ENCODE data around the gene CCDC149.

The CCDC149 gene

DNA sequence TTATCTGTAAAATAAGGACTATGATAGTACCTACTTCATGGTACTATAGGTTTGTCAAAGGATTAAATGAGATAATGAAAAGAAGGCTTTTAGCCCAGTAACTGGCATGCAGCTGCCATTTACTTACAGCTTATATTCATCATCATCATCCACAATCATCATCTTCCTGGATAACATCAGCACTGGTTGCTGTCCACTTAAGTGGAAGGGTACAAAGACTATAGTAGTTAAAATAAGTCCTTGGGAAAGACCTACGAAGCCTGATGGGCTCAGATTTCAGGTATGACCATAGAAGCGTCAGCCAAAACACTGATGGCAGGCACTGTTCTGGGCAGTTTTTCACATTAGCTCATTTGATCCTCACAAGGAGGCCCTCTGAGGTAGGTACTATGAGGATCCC is 20.6 kb downstream of the CCDC149 start:
- no peak for DNase-seq (ENCODE audit: low read depth)
- no peak overlapping the region for H3K4me3 ChIP-seq (ENCODE audit: low read depth, low read length)
- TF ChIP-seq, protein P1, sequence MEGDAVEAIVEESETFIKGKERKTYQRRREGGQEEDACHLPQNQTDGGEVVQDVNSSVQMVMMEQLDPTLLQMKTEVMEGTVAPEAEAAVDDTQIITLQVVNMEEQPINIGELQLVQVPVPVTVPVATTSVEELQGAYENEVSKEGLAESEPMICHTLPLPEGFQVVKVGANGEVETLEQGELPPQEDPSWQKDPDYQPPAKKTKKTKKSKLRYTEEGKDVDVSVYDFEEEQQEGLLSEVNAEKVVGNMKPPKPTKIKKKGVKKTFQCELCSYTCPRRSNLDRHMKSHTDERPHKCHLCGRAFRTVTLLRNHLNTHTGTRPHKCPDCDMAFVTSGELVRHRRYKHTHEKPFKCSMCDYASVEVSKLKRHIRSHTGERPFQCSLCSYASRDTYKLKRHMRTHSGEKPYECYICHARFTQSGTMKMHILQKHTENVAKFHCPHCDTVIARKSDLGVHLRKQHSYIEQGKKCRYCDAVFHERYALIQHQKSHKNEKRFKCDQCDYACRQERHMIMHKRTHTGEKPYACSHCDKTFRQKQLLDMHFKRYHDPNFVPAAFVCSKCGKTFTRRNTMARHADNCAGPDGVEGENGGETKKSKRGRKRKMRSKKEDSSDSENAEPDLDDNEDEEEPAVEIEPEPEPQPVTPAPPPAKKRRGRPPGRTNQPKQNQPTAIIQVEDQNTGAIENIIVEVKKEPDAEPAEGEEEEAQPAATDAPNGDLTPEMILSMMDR (IDR thresholded peaks at IDR 0.05; ENCODE audit: control insufficient read depth, extremely low read depth, insufficient read depth) = no peak

DNA sequence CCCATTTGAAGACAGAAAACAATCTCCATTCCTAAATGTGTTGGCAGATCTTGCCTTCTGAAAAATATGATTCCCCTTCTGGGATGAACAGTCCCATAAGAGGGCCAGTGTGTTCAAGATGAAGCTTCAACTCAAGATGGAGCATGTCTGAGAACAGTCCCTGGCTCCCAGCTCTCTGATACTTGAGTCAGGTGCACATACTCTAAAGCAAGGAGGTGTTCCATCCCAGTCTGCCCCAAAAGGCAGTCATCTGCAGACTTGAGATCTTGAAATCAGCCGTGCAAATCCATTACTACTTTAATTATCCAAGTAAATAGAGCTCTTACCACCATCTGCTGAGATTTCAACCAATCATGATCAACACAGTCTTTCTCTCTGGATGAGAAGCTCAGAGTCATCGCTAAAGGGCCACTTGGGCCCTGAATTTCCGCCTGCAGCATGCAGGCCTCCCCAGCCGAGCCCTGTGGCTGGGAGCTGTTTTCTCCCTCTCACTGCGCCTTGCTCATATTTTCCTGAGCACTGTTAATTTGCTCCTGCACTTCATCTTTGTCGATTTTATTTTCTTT is 22.2 kb downstream of the CCDC149 start:
- no peak overlapping the region for H3K4me3 ChIP-seq (ENCODE audit: low read depth, low read length)
- TF ChIP-seq, protein P1 (IDR thresholded peaks at IDR 0.05; ENCODE audit: control insufficient read depth, extremely low read depth, insufficient read depth) = no peak
- no peak for DNase-seq (ENCODE audit: low read depth)

DNA sequence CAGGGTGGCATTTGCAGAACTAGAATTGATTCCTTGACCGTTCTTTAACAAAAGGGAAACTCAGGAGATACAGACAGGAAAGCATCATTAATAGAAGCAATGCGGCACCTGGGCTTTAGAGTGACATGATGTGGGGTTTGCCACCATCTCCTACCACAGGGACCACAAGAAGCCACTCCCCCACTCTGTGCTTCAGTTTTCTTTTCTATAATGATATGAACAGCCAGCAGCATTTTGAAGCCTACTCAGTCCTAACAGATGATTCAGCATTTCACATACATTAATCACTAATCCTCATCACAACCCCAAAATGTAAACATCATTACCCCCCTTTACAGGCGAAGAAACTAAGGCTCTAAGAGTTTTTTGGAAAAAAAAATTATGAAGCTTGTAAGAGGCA is 22.9 kb downstream of the CCDC149 start:
- TF ChIP-seq, protein P1 (IDR thresholded peaks at IDR 0.05; ENCODE audit: control insufficient read depth, extremely low read depth, insufficient read depth) = no peak
- no peak for DNase-seq (ENCODE audit: low read depth)

DNA sequence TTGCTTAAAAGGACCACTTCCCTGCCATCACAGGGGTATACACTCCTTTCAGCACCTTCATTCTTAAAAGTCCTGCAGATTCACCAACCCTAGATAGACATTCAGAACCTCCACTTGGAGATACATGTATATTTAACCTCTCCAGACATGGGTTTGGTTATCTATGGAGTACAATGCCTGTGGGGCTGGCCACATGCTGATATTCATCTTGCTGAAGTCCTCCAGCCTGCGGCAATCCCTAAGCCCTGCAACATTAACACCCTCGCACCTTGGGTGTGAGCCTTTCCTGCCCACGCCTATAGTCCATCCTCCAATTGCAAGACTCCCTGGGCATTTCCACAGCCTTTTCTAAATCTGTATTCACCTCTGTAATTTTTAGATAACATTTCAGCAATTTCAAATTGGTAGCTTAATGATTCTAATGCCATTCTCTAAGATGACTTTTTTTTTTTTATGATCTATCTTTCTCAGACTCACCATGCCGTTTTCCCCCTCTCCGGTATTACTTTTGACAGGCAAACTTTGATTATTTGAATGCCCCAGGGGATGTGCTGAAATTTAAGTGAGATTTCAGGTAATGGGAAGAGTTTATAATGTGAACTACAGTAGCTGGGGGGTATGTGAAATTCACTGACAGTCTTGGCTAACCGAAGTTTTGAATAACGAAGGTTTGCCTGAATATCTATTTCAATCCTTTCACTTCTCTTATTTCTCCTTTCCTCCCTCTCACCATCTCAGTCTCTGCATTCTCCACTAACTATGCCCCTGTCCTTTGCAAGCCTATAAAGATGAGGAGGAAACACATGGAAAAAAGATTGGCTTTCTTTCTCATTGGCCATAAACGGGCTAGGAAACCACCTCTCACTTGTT is 24.1 kb downstream of the CCDC149 start:
- TF ChIP-seq, protein P1 (IDR thresholded peaks at IDR 0.05; ENCODE audit: control insufficient read depth, extremely low read depth, insufficient read depth) = no peak
- no peak for DNase-seq (ENCODE audit: low read depth)
- H3K4me3 ChIP-seq (ENCODE audit: low read depth, low read length) = no peak overlapping the region

More for the DNA sequence above, 22.9 kb downstream of the CCDC149 start:
- H3K4me3 ChIP-seq (ENCODE audit: low read depth, low read length) = no peak overlapping the region

DNA sequence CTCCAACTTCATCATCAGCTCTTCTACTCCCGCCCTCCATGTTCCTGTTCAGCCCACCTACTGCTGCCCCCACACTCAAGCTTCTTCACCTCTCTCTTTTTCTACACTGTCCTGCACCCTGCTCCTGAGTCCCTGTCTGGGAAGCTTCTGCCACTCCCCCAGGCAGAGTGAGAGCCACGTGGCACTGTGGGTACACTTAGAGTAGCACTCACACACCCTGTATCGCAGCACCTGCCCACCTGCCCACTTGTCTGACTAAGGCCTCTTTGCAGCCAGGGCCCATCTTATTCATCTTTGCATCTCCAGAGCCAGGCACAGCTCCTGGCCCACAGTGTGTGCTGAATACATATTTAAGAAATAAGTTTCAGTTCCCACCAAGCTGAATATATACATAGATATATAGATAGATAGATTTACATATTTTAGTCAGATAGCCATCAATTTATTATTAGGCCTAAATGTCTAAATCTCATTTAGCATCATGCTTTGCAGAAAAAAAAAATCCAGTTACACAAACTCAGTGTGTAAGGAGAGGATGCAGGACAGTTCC is 24.9 kb downstream of the CCDC149 start:
- DNase-seq (ENCODE audit: low read depth) = no peak
- TF ChIP-seq, protein P1 (IDR thresholded peaks at IDR 0.05; ENCODE audit: control insufficient read depth, extremely low read depth, insufficient read depth) = no peak
- H3K4me3 ChIP-seq (ENCODE audit: low read depth, low read length) = no peak overlapping the region

DNA sequence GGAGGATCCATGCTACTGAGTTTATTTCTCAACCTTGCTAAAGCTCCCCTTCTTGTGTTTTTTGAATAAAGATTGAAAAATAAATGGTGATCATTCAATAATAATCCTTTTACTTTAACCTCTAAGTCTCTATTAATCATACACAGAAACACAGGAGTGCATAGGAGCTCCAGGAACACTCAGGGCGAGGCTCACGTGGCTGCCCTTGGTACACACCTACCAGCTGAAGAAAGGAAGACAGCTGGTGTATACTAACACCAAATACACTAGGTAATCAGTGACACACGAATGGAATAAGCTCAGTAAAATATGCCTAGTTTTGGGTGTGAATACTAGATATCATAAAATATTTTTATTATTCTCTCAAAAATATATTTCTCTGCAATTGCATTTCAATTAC is 26.2 kb downstream of the CCDC149 start:
- H3K4me3 ChIP-seq (ENCODE audit: low read depth, low read length) = no peak overlapping the region
- no peak for DNase-seq (ENCODE audit: low read depth)
- TF ChIP-seq, protein P1 (IDR thresholded peaks at IDR 0.05; ENCODE audit: control insufficient read depth, extremely low read depth, insufficient read depth) = no peak

All from LNCaP clone FGC (cell line).